Kidney tubule cell (primary cell): ENCODE results near the gene CAVIN3.

ENCODE experiments used
- DNase-seq: peaks from one replicate; pipeline ENCODE4 v3.0.0-alpha.2; 2018; ENCODE audit warnings: low spot score

The CAVIN3 gene

GRCh38 chr11:6269994-6270393, 50.3 kb downstream of the CAVIN3 start:
- DNase-seq: no peak
